ENCODE measurements around the gene ANKRD16.

DNA sequence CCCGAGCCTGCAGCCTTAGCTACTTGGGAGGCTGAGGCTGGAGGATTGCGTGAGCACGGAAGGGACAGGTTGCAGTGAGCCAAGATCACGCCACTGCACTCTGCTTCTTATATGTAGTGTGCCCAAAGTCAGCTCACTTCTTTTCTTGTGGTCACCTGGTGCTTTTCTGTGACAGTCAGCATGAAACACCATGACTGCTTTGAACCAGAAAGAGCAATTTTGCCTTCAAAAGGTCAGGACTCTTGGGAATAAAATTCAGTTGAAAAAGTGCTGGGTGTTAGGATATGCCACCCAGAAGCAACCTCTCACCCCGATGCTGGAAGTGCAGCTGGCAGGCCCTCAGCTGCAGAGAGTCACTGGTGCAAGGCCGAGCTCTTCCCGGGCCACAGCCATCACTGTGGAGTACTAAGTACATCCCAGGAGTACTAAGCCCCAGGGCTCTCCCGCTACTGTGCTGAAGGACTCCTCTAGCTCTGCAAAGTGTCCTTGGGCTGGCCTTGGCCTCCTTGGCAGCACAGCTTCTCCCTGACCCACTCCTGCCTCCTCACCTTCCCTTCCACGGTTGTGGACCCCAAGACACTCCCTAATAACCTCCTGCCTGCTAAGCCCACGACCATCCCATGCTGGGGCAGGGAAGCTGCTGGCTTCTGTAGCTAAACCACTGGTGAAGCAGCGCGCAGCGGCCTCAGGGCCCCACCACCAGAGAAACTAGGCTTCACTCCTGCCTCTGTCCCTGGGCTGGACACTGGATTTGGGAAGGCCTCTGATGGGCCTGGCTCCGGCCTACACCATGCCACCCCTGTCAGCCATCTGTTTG lies 58.9 kb downstream of the ANKRD16 start:
- TF ChIP-seq, protein P1, sequence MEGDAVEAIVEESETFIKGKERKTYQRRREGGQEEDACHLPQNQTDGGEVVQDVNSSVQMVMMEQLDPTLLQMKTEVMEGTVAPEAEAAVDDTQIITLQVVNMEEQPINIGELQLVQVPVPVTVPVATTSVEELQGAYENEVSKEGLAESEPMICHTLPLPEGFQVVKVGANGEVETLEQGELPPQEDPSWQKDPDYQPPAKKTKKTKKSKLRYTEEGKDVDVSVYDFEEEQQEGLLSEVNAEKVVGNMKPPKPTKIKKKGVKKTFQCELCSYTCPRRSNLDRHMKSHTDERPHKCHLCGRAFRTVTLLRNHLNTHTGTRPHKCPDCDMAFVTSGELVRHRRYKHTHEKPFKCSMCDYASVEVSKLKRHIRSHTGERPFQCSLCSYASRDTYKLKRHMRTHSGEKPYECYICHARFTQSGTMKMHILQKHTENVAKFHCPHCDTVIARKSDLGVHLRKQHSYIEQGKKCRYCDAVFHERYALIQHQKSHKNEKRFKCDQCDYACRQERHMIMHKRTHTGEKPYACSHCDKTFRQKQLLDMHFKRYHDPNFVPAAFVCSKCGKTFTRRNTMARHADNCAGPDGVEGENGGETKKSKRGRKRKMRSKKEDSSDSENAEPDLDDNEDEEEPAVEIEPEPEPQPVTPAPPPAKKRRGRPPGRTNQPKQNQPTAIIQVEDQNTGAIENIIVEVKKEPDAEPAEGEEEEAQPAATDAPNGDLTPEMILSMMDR (IDR thresholded peaks at IDR 0.05) = no peak
- no peak for TF ChIP-seq POLR2AphosphoS5 (IDR thresholded peaks at IDR 0.05)
